Body of pancreas (tissue), 4 donors: Measurements from ENCODE around the gene NUDT1. TPM values are rescaled to one million over a fixed set of nuclear protein-coding genes. Genes with fewer than 3 reads are reported as not detected.

Source experiments
- ATAC-seq: fragments of 150-250 bp; one replicate; pipeline ENCODE4 v1.9.1; 2016
- DNase-seq, 4 donors: peaks; one replicate each; pipeline ENCODE4 v3.0.0-alpha.2; 2019
- H3K27ac ChIP-seq, 4 donors: fragments of 200-600 bp; sonication (generic); 1 replicate in 3 of 4; 2 replicates in 1 of 4; pipeline versions ENCODE4 v1.5.1 to v1.6.1; 2016 to 2019; ENCODE audit warnings: mild to moderate bottlenecking in 1 of 4, mixed read lengths in 1 of 4, moderate library complexity in 1 of 4
- H3K27me3 ChIP-seq, 2 donors: fragments of 200-600 bp; sonication (generic); one replicate each; pipeline ENCODE4 v1.6.0; 2016; ENCODE audit warnings: mild to moderate bottlenecking in 1 of 2
- H3K36me3 ChIP-seq, 2 donors: fragments of 200-600 bp; sonication (generic); replicated peaks in 1 of 2; 2 replicates each; pipeline ENCODE4 v1.5.1; 2016; ENCODE audit warnings: low read depth in 2 of 2; ENCODE audit not compliant: insufficient read depth in 1 of 2
- H3K4me1 ChIP-seq: fragments of 200-600 bp; sonication (generic); one replicate; pipeline ENCODE4 v1.6.0; 2016
- H3K4me3 ChIP-seq, 2 donors: fragments of 200-600 bp; sonication (generic); 1 replicate in 1 of 2; 2 replicates in 1 of 2; pipeline ENCODE4 v1.5.1; 2016 to 2019
- H3K9me3 ChIP-seq, 3 donors: fragments of 200-600 bp; sonication (generic); 1 replicate in 2 of 3; 2 replicates in 1 of 3; pipeline ENCODE4 v1.5.1; 2016
- CTCF ChIP-seq, 7 experiments: fragments of 450-650 bp in 4 of 7; fragments of 200-600 bp in 3 of 7; sonication (generic) in 3 of 7; IDR thresholded peaks; one replicate each; pipeline ENCODE4 v1.5.1; 2016 to 2019; ENCODE audit warnings: antibody characterized with exemption in 7 of 7
- POLR2A ChIP-seq, 3 donors: fragments of 450-650 bp; IDR thresholded peaks; one replicate each; pipeline ENCODE4 v1.6.1; 2016; ENCODE audit warnings: antibody characterized with exemption in 3 of 3, mild to moderate bottlenecking in 2 of 3
- WGBS, 2 donors: methylation state at CpG; one replicate each; pipeline ENCODE4 v1.1.5; 2017; 5-methylcytosine and 5-hydroxymethylcytosine counted together
- intact Hi-C: fragments of 100-400 bp; cut with DNase I; formaldehyde crosslinking; loops from one replicate; pipeline ENCODE4 v1.15.1; 2023
- total RNA-seq, 2 donors: library from RNA; depleted of rRNA; stranded (reverse); fragments of >200 nt; gene quantifications; one replicate each; pipeline ENCODE4 v1.1.0, GENCODE V29; 2016

The NUDT1 gene
- total RNA-seq, 2 donors from 2014 or later: 26.2 TPM; not detected in 1

GRCh38 chr7:2271273-2272026 is 29.4 kb downstream of the NUDT1 start:
- H3K4me1 ChIP-seq: no peaks in the 10 kb centered on the region
- WGBS, 2 donors: 78 to 90% methylated on average over 9 to 27 of the region's 27 CpGs
- no peak overlapping the region for H3K4me3 ChIP-seq
- ATAC-seq: no peak
- H3K36me3 ChIP-seq: no peaks in the 10 kb centered on the region
- DNase-seq: no peak
- H3K9me3 ChIP-seq: no peaks in the 10 kb centered on the region
- no peak overlapping the region for H3K27ac ChIP-seq
- intact Hi-C loops: no loop called here
- no peak for TF ChIP-seq POLR2A (IDR thresholded peaks at IDR 0.05)
- TF ChIP-seq CTCF (IDR thresholded peaks at IDR 0.05): no peak
- H3K27me3 ChIP-seq: no peaks in the 10 kb centered on the region

- H3K4me1 ChIP-seq: no peaks in the 10 kb centered on the region
- WGBS, 2 donors: 87 to 90% methylated on average over 6 to 8 of the region's 9 CpGs
- no peaks in the 10 kb centered on the region for H3K27me3 ChIP-seq
- no peak overlapping the region for H3K27ac ChIP-seq
- H3K36me3 ChIP-seq: no peaks in the 10 kb centered on the region
- H3K9me3 ChIP-seq: no peaks in the 10 kb centered on the region
- DNase-seq (no peak), ATAC-seq (no peak)
- intact Hi-C loops: no loop called here
- no peak overlapping the region for H3K4me3 ChIP-seq
- TF ChIP-seq CTCF (IDR thresholded peaks at IDR 0.05) (no peak), POLR2A (IDR thresholded peaks at IDR 0.05) (no peak)
These were observed 30.0 kb downstream of the NUDT1 start for GRCh38 chr7:2272031-2272430.

- no peaks in the 10 kb centered on the region for H3K4me1 ChIP-seq
- TF ChIP-seq POLR2A (IDR thresholded peaks at IDR 0.05) (no peak), CTCF (IDR thresholded peaks at IDR 0.05) (no peak)
- no peaks in the 10 kb centered on the region for H3K36me3 ChIP-seq
- H3K9me3 ChIP-seq: no peaks in the 10 kb centered on the region
- DNase-seq (no peak), ATAC-seq (no peak)
- H3K27me3 ChIP-seq: no peaks in the 10 kb centered on the region
- H3K27ac ChIP-seq: no peak overlapping the region
- intact Hi-C loops: no loop called here
- 95% methylated on average over 13 to 20 of the region's 20 CpGs for WGBS, 2 donors
- no peak overlapping the region for H3K4me3 ChIP-seq
These were observed 31.8 kb downstream of the NUDT1 start for GRCh38 chr7:2273866-2274265.

- H3K27ac ChIP-seq: no peak overlapping the region
- DNase-seq (no peak), ATAC-seq (no peak)
- H3K4me1 ChIP-seq: no peaks in the 10 kb centered on the region
- H3K4me3 ChIP-seq: no peak overlapping the region
- WGBS, 2 donors: 86 to 100% methylated on average over 2 to 7 of the region's 7 CpGs
- H3K9me3 ChIP-seq: no peaks in the 10 kb centered on the region
- no peak for TF ChIP-seq CTCF (IDR thresholded peaks at IDR 0.05)
- intact Hi-C loops: no loop called here
- H3K27me3 ChIP-seq: no peaks in the 10 kb centered on the region
- no peaks in the 10 kb centered on the region for H3K36me3 ChIP-seq
These were observed 32.6 kb downstream of the NUDT1 start for GRCh38 chr7:2274666-2275065.

GRCh38 chr7:2275101-2275500 is 33.1 kb downstream of the NUDT1 start:
- Histone ChIP-seq H3K36me3 (no peaks in the 10 kb centered on the region), H3K4me3 (no peak overlapping the region), H3K4me1 (no peaks in the 10 kb centered on the region), H3K27ac (no peak overlapping the region), H3K9me3 (no peaks in the 10 kb centered on the region), H3K27me3 (no peaks in the 10 kb centered on the region)
- DNase-seq (no peak), ATAC-seq (no peak)
- TF ChIP-seq CTCF (IDR thresholded peaks at IDR 0.05) (no peak), POLR2A (IDR thresholded peaks at IDR 0.05) (no peak)
- 85 to 89% methylated on average over 18 of the region's 18 CpGs for WGBS, 2 donors
- intact Hi-C loops: no loop called here
